HG02759 (cell line): ENCODE data around the gene ALDH8A1.

Experiments
- ATAC-seq: cut with Tn5 transposase; IDR thresholded peaks from one replicate; pipeline ENCODE4 v1.9.1; 2021; ENCODE audit warnings: mild to moderate bottlenecking, moderate library complexity; ENCODE audit not compliant: unreplicated experiment

The ALDH8A1 gene

DNA sequence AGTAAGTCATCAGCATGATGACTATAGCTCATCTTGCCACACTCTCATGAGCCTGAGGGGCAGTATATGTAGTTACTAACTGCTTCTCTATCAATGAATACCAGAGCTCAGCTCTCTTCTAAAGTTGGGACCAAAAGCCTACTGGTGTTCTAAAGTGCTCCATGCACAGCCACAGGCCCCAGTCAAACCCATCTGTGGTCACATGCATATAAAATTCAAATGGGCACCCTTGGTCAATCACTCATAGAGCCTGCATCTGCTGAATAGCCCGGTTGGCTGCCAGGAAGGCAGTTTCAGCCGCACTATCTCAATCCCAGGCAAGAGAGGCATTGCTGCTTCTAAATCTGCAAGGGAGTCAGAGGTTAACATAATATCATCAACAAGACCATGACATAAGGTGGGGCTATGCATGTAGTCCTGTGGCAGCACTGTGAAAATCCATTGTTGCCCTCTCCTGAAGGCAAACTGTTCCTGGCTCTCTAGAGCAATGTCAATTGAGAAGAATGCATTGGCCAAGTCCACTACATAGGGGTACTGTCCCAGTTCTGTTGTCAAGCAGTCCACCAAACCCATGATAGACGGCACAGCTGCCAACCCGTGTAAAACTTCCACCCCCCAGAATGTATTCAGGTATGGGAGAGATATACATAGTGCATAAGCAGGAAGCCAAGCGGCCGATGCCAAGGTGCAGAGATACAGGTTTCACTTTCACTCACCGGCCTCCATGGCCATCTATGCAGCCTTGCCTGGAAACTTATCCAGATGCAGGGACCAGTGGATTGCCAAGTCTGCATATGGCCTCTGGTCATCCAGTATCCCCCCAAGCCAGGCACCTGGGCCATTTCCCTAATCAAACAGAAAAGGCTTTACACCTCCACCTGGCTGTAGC lies 76.2 kb downstream of the ALDH8A1 start:
- ATAC-seq, result peak; percentile 32

DNA sequence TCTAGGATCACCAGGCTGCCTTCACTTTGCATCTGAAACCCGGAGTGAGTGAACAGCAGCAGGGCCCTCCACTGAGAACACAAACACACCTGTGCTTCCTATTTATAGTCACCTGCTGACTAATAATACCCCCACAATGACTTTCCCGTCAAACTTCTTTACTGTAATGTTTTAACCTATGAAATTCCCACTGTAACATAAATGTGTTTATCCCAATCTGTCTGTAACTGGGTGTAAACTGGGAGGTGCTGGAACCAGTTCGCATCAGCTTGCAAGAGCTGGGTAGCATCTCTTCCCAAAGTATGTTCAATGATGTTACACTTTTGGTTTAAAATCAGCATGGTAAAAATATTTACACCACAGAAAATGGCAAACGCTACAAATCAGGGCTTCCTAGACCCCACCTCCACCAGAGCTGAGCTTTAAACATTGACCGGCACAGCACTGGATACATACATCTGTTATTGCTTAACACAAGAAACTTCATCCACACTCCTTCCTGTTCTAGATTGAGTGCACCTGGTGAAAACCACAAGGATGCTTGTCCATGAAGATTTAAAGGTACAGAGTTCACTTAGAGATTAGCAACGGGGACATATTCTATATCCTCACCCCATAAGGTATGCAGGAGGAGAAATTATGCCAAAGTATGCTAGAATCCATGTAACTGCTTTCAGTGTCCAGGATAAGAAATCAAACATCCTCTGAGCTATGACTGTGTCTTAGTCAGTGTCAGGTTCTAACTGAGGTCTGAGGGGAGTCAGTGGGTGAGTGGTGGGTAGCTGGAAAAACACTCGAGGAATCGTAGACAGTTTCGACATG lies 79.0 kb downstream of the ALDH8A1 start:
- ATAC-seq, result peak; percentile 85

DNA sequence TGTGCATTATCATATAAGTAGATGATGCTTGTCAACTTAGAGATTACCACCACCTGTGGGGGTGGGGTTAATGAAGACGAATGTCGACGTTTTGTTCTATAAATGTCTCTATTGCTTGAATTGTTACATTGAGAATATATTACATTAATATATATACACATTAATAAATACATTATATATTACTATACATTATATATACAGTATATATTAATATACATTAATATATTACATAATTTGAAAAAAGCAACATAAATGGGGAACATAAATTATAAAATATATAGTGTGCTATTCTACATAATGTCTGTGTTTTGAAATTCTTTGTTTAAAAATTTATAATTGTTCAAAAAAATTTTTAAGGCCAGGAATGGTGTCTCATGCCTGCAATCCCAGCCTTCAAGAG lies 81.1 kb downstream of the ALDH8A1 start:
- ATAC-seq, result no peak
